ENCODE results near the gene PLD2. TPM values are rescaled to one million over a fixed set of nuclear protein-coding genes. Genes with fewer than 3 reads are reported as not detected.

Gene PLD2
- 9.5 TPM for total RNA-seq
- long read RNA-seq, partial matches to known transcripts: 3 of 10 reads
- long read RNA-seq, other reads (novel, unspliced or antisense): 5 of 10 reads

GRCh38 chr17:4806777-4807604 lies at the start of gene PLD2:
Gene PLD2 (plus strand): TSS chr17:4807152. CDS start chr17:4807773, 621 bp downstream.
- peak; percentile 95 for DNase-seq (ENCODE audit: low spot score)
- intact Hi-C loops (cut with DNase I): no loop called here

GRCh38 chr17:4759776-4760236 lies 47.1 kb upstream of the PLD2 start:
- no peak for DNase-seq (ENCODE audit: low spot score)
- intact Hi-C loops (cut with DNase I): no loop called here

- DNase-seq (ENCODE audit: low spot score): no peak
- intact Hi-C loops (cut with DNase I): no loop called here
These were observed 42.4 kb upstream of the PLD2 start for GRCh38 chr17:4764595-4764994.

- intact Hi-C loops (cut with DNase I): no loop called here
- DNase-seq (ENCODE audit: low spot score): no peak
These were observed 40.8 kb upstream of the PLD2 start for GRCh38 chr17:4766201-4766600.

- DNase-seq (ENCODE audit: low spot score): no peak
- intact Hi-C loops (cut with DNase I): no loop called here
These were observed 40.2 kb upstream of the PLD2 start for GRCh38 chr17:4766723-4767122.

- intact Hi-C loops (cut with DNase I): no loop called here
- DNase-seq (ENCODE audit: low spot score): no peak
These were observed 38.7 kb upstream of the PLD2 start for GRCh38 chr17:4768298-4768697.

GRCh38 chr17:4769628-4770027 lies 37.3 kb upstream of the PLD2 start:
- intact Hi-C loops (cut with DNase I): no loop called here
- no peak for DNase-seq (ENCODE audit: low spot score)

GRCh38 chr17:4771519-4772234 lies 35.3 kb upstream of the PLD2 start, which contains the start of gene TM4SF5:
Gene TM4SF5 (plus strand): TSS chr17:4771886. CDS start chr17:4771923, 37 bp downstream.
- intact Hi-C loops (cut with DNase I): no loop called here
- no peak for DNase-seq (ENCODE audit: low spot score)

GRCh38 chr17:4772235-4772613 lies 34.7 kb upstream of the PLD2 start:
- intact Hi-C loops (cut with DNase I): no loop called here
- no peak for DNase-seq (ENCODE audit: low spot score)

- DNase-seq (ENCODE audit: low spot score): no peak
- intact Hi-C loops (cut with DNase I): no loop called here
These were observed 28.8 kb upstream of the PLD2 start for GRCh38 chr17:4777969-4778760.

GRCh38 chr17:4780325-4780955 lies 26.5 kb upstream of the PLD2 start:
- DNase-seq (ENCODE audit: low spot score): no peak
- intact Hi-C loops (cut with DNase I): no loop called here

GRCh38 chr17:4782652-4783051 lies 24.3 kb upstream of the PLD2 start:
- intact Hi-C loops (cut with DNase I): no loop called here
- no peak for DNase-seq (ENCODE audit: low spot score)

GRCh38 chr17:4785311-4786105 lies 21.4 kb upstream of the PLD2 start:
- DNase-seq (ENCODE audit: low spot score): no peak
- intact Hi-C loops (cut with DNase I): loop anchor here (2.0 to 5.0 kb wide), 3 partner anchors 53 to 97 kb away; partner anchors contain the start of genes ARRB2 and MED11

GRCh38 chr17:4786106-4786511 lies 20.8 kb upstream of the PLD2 start, which contains the start of gene VMO1:
Gene VMO1 (minus strand): TSS chr17:4786364. CDS start chr17:4786352, 12 bp downstream.
- intact Hi-C loops (cut with DNase I): loop anchor here (2.0 to 5.0 kb wide), 3 partner anchors 54 to 97 kb away; partner anchors contain the start of genes ARRB2 and MED11
- no peak for DNase-seq (ENCODE audit: low spot score)

GRCh38 chr17:4786516-4786915 lies 20.4 kb upstream of the PLD2 start:
- intact Hi-C loops (cut with DNase I): loop anchor here (2.0 to 5.0 kb wide), 3 partner anchors 54 to 96 kb away; partner anchors contain the start of genes ARRB2 and MED11
- no peak for DNase-seq (ENCODE audit: low spot score)

GRCh38 chr17:4788159-4788806 lies 18.7 kb upstream of the PLD2 start:
- no peak for DNase-seq (ENCODE audit: low spot score)
- intact Hi-C loops (cut with DNase I): loop anchor here (2.0 to 5.0 kb wide), 3 partner anchors 56 to 101 kb away; partner anchors contain the start of genes ARRB2 and MED11

Data from cardiac septum (tissue), 1 donor.